BE2C (cell line): ENCODE data around the gene ZNF385A.

Source experiments
- DNase-seq: peaks from one replicate; pipeline ENCODE4 v3.0.0-alpha.2; 2020
- H3K27me3 ChIP-seq: fragments of 250-450 bp; sonication (Bioruptor Pico); 2 replicates; pipeline ENCODE4 v1.5.1; 2020; ENCODE audit warnings: mild to moderate bottlenecking
- H3K36me3 ChIP-seq: fragments of 250-450 bp; sonication (Bioruptor Pico); 2 replicates; pipeline ENCODE4 v1.5.1; 2020; ENCODE audit warnings: mild to moderate bottlenecking
- H3K4me1 ChIP-seq: fragments of 250-450 bp; sonication (Bioruptor Pico); 2 replicates; pipeline ENCODE4 v1.5.1; 2020
- H3K4me3 ChIP-seq: 2 replicates; pipeline ENCODE4 v1.5.1; 2011; ENCODE audit warnings: low read depth, low read length
- H3K9me3 ChIP-seq: fragments of 250-450 bp; sonication (Bioruptor Pico); 2 replicates; pipeline ENCODE4 v1.5.1; 2020
- CTCF ChIP-seq: IDR thresholded peaks from 2 replicates; pipeline ENCODE4 v1.5.1; 2012; ENCODE audit warnings: mild to moderate bottlenecking, low read depth, low read length

Gene ZNF385A

DNA sequence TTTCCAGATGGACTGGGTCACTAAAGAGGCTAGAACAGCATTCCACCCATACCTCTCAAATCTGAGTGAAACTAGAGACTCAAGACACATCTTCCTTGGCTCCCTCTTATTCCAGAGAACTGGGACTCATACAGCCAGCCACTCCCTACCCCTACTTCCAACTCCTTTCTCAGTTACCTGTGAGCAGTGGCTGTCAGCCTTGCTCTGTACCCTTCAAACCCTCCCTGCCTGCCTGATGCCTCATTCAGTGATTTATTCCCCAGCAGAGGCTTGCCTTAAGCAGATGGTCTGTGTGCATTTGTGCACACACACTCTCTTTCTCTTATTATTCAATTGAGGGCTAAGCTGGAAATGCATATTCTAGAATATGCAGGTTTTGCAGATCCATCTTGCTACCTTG, 34.9 kb downstream of the ZNF385A start:
- Histone ChIP-seq H3K9me3 (no peaks in the 10 kb centered on the region), H3K4me3 (no peak overlapping the region), H3K27me3 (no peaks in the 10 kb centered on the region), H3K36me3 (peaks cover 29% of the 10 kb centered on the region), H3K4me1 (peaks cover 13% of the 10 kb centered on the region)
- no peak for DNase-seq
- no peak for TF ChIP-seq CTCF

- no peak overlapping the region for H3K4me3 ChIP-seq
- H3K36me3 ChIP-seq = peaks cover 36% of the 10 kb centered on the region
- no peaks in the 10 kb centered on the region for H3K9me3 ChIP-seq
- DNase-seq = no peak
- no peak for TF ChIP-seq CTCF
- no peaks in the 10 kb centered on the region for H3K27me3 ChIP-seq
- H3K4me1 ChIP-seq = peaks cover 13% of the 10 kb centered on the region
Measured at GRCh38 chr12:54349036-54349435, 35.5 kb downstream of the ZNF385A start.

DNA sequence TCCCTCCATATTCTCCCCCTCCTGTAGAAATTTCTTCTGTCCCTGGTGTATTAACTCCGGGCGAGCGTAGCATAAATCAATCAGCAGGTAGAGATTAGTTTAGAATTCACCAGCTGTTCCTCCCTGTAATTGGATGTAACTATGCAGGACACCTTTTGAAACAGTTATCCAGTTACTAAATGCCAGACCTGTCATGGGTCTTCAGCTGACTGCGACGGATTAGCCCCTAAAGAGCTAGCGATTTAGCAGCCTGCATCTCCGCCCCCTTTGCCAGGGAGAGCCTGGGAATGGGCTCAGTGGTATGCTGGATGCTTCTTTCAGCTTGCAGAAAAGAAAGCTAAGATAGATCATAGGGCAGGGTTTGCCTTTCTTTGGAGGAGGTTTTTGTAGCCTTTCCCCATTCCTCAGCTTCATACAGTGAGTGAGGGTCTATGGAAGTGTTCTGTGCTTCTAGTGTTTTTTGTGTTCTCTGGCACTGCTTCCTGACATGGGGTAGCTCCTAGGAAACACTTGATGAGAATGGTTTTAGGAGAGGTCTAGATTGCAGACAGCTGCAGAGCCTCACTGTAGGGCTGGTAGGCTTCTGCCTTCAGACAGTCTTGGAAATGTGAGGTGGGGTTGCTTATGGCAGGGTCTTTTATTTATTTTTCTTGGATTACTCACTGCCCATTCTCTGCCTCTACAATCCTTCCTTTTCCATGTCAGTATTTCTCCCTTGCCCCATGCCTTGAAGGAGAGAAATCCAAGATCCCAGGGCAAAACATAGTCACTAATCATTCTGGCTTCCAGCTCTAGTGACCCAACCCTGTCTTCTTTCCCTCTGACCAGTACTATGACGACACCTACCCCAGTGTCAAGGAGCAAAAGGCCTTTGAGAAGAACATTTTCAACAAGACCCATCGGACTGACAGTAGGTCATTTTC, 42.9 kb downstream of the ZNF385A start:
- H3K27me3 ChIP-seq = no peaks in the 10 kb centered on the region
- peaks cover 55% of the 10 kb centered on the region for H3K36me3 ChIP-seq
- no peak for TF ChIP-seq CTCF
- H3K4me1 ChIP-seq = peaks cover 8% of the 10 kb centered on the region; the same call in 1 of the 2 replicates
- no peak for DNase-seq
- H3K9me3 ChIP-seq = no peaks in the 10 kb centered on the region
- no peak overlapping the region for H3K4me3 ChIP-seq

- no peak for DNase-seq
- H3K36me3 ChIP-seq = peaks cover 51% of the 10 kb centered on the region
- H3K4me1 ChIP-seq = peaks cover 8% of the 10 kb centered on the region; the same call in 1 of the 2 replicates
- no peaks in the 10 kb centered on the region for H3K9me3 ChIP-seq
- no peak for TF ChIP-seq CTCF
- H3K27me3 ChIP-seq = no peaks in the 10 kb centered on the region
- no peak overlapping the region for H3K4me3 ChIP-seq
Measured at GRCh38 chr12:54340846-54341245, 43.7 kb downstream of the ZNF385A start.

GRCh38 chr12:54338698-54339296, 45.7 kb downstream of the ZNF385A start:
- H3K4me3 ChIP-seq = no peak overlapping the region
- no peak for TF ChIP-seq CTCF
- H3K27me3 ChIP-seq = no peaks in the 10 kb centered on the region
- DNase-seq = no peak
- peaks cover 36% of the 10 kb centered on the region for H3K36me3 ChIP-seq
- no peaks in the 10 kb centered on the region for H3K9me3 ChIP-seq
- H3K4me1 ChIP-seq = peaks cover 8% of the 10 kb centered on the region; the same call in 1 of the 2 replicates
